NOMO-1 treated with dmso at 0.1 percent for 144 hours (cell line): ENCODE measurements around the gene GHRHR.
A peak's percentile ranks its signal among the peaks of the same experiment; 100 is the strongest.

Source experiments
- DNase-seq: peaks from one replicate; lab custom pipeline; 2025; ENCODE audit not compliant: unreplicated experiment; lab: John Stamatoyannopoulos, UW

The GHRHR gene

DNA sequence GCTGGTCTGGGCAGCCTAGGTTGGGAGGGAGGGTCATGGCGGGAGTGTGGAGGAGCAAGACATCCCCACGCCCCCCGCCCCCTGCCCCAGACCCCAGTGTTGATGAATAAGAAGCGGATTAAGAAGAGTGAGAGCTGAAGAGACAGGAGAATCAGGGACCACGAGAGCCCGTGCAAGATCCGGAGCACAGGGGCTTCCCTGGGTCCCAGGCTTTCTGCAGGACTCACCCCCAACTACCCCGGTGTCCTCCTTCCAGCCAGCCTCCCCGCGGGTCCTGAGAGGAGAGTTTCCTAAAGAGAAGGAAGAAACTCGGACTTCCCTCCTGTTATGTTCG lies 20.1 kb downstream of the GHRHR start:
- no peak for DNase-seq

DNA sequence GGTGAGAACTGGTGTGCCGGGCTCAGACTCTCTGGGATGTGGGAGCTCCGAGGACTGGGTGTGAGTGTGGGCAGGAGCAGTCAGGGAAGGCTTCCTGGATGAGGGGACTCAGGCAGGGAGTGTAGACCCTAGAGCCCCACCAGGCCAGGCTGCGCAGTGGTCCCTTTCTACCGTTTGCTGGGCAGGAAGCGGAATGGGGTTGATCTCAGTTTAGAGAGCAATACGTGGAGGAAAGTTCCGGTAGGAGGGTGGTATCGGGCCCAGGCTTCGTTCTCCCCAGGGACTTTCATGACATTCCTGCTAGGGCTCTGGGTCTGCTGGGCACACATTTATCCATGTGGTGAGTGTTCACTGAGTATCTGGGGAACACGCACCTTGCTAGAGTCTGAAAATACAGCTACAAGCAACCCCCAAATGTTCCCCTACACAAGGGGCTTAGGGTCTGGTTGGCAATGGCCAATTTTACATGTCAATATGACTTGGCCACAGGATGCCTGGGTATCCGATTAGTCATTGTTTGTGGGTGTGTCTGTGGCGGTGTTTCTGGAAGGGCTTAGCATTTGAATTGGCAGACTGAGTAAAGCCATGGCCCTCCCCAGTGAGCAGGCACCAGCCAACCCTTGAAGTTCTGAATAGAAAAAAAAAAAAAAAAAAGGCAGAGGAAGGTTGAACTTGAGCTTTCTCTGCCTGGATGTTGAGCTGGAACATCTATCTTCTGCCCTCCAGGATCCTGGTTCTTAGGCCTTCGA lies 20.8 kb downstream of the GHRHR start:
- DNase-seq, result no peak

DNA sequence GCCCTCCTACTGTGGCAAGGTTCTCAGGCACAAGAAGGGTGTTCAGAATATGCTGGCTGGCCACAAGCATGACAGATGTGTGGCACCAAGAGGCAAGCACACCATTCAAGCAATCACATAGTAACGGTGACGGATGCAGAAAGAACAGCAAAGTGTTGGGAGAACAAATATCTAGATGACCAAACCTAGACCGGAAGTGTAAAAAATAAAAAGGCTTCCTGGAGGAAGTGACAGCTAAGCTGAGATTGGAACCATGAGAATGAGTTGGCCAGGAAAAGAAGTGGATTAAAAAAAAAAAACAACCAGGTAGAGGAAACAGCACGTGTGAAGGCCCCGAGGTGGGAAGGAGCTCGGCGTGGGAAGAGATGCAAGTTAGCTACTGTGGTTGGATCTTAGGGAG lies 22.0 kb downstream of the GHRHR start:
- DNase-seq, result no peak

DNA sequence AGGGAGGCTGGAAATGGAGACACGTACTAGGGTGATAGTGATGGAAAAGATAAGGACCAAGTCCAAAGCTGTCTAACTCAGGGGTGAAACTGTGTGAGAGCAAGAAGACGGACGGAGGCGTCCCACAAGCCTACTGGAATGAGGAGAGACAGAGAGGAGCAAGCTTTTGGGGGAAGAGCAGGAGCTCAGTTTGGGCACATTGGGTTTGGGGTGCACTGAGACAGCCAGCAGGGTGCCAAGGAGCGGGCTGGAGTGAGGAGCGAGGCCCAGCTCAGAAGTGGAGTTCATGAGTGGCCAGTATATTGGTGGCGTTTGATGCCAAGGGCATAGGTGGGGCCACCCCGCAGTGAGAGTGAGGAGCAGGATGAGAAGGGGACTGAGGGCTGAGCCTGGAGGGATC lies 22.6 kb downstream of the GHRHR start:
- DNase-seq, result no peak

DNA sequence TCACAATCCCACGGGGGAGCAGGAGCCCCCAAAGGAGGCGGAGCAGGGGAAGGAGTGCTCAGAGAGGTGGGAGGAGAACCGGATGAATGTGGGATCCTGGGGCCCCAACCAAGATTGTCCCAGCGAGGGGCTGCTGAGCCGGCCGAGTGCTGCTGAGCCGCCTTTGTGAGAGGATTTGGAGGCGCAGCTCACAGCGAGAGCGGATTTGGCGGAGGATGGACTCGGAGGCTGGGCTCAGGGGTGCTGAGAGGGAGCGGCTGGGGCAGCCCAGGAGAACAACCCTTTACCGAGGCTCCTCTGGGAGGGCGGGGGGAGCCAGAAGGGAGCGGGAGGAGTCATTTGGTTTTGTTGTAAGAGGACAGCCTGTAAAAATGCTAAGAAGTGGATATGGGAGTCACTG lies 23.0 kb downstream of the GHRHR start:
- DNase-seq, result no peak

DNA sequence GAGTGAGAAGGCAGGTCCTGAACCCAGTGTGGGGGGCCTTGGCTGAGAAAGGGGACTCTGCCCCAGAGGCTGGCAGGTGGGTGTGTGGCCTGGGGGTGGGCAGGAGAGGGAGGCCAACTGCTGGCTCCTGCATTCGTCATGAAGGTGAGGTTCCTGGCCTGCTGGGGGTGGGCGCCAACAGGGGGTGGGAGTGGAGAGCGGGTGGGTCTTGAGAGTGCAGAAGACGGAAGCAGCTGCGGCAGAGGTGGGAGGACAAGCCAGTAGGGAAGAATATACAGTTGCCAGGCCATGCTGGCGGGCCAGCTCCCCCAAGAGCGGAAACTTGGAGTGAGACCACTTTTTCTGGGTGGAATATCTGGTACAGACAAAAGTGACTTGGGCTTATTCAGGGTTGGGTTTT lies 23.4 kb downstream of the GHRHR start:
- no peak for DNase-seq

DNA sequence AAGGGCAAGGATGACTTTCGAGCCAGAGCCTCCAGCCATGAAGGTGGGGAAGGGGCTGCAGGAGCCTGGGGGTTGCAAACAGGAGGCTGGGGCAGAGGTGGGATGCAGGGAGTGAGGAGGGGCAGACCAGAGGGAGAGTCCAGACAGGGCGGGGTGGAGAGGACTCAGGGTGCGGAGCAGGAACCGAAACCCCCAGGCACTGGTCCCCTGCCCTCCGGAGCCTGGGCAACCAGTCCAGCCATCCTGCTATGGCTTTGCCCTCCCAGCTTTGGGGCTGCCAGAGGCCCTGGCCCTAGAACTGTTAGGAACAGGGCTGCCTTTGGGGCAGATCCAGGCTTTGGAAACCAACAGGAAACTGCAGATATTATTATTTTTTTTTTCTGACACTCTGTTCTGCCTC lies 24.2 kb downstream of the GHRHR start:
- no peak for DNase-seq

DNA sequence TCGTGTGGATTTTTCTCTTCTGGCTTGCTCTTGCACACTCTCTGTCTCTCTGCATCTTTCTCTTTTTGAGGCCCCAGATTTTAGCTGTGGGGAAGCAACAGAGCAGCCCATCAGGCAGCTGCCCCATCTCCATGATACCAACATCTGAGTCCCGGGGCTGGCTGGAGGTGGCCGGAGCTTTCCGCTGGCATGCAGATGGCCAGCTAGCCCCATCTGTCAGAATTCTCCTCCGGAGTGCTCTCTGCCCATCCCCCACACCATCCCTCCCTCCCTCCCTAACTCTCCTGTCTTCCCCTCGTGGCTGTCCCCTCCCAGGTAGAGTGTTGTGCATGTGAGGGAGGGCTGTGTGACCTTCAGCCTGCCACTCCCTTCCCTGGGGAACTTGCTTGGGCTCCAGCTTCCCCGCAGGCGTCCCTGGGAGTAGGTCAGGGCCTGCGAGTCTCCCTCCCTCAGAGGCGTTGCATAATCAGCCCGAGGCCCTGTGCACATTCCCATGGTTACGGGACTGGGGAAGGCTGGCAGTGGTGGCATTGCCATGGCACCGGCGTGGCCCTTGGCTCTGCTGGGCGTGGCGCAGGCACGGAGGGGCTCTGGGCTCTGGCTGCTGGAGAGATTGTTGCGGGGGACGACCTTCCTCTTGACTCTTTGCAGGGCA lies 24.7 kb downstream of the GHRHR start:
- DNase-seq, result no peak

DNA sequence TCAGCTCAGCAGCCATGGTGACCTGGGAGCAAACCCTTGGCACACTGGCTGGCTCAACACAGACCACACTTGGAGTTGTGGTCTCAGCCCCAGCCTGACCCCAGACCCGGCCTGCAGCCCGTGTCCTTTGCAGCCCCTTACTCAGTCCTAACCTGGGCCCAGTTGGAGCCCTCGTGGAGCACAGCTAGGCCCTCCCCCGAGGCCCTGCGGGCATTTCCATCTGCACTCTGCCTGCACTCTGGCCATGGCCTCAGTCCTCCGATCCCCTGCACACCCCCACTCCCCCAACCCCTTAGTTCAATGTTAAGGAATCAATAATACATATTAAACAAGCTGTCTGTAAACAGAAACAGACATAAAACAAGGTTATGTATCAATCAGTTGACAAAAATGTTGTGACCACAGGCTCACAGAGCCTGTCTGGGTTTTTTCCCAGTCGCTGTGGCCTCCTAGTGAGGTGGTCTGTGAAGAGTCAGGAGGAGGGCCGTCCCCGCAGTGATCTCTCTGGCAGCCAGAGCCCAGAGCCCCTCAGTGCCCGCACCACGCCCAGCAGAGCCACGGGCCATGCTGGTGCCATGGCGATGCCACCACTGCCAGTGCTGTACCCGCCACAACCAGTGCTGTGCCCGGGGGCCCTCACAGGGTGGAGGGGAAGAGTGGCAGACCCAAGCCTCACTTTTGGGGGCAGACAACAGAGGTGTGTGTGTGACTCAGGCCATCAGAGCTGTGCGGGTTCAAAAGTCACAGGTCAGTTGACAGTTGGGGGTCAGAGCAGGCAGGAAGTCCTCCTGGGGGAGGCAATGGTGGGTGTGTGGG lies 25.5 kb downstream of the GHRHR start:
- DNase-seq, result no peak

DNA sequence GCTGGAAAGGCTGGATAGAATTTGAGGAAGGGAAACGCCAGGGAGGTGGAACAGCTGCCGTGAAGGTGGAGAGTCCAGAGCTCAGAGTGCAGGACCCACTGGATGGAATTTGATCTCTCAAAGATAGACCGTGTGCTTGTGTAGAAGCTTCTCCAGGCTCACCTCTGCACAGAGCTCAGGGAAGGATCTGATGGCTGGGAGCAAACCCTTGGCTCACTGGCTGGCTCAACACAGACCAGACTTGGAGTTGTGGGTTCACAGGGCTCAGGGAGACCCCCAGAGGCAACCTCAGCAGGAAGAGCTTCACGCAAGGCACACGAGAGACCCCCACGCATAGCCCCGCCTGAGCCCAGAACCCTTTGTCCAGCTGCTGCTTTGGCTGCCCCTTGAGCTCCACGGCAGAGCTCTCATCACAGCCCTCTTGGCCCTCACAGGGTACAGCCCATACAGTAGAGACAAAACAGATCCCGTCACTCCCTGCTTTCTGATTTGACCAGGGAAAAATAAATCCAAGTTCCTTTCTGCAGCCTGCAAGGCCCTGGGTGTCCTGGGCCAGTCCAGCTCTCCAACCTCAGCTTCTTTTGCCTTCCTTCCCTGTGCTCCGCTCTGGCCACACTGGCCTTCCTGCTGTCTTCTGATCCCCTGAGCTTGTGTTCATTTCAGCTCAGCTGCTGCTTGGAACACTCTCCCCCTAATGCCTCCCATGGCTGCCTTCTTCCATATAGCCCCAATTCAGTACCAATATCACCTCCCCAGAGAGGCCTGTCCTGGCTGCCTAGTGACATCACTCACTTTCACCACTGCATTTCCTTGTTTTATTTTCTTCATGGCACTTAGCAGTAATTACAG lies 26.3 kb downstream of the GHRHR start:
- DNase-seq, result no peak

DNA sequence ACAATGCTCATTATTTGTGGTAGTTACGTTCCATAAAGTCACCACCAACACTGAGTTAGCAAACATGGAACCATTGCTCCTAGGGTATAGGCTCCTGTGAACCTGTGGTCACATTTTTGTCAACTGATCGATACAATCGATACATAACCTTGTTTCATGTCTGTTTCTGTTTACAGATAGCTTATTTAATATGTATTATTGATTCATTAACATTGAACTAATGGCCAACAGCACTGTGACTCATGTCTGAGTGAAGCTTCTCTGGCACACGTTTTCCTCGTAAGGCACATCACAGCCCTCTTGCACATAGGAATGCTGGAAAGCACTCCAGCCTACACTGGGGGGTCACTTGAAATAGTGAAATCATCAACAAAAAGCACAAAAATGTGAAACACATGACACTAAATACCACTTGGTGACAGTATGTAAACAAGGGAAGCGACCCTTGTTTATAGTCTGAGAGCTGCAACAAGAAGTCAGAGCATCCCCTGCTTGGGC lies 27.0 kb downstream of the GHRHR start:
- no peak for DNase-seq

DNA sequence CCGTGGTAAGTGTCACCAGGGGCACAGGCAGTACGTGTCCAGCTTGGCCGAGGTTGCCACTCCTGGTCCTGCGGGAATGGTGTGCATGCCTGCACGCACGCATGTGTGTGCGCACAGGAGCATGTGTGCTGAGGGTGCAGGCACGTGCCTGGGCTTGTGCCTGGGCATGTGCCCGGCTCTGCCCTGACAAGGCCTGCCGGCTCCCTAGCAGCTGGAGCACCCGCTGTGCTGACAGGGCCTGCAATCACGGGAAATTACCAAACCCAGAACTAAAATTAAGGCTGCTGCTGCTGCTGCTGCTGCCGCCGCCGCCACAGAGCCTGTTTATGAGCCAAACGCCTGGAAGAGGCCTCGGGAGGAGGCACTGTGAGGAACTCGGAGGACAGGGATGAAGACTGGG lies 28.7 kb downstream of the GHRHR start:
- DNase-seq, result no peak

DNA sequence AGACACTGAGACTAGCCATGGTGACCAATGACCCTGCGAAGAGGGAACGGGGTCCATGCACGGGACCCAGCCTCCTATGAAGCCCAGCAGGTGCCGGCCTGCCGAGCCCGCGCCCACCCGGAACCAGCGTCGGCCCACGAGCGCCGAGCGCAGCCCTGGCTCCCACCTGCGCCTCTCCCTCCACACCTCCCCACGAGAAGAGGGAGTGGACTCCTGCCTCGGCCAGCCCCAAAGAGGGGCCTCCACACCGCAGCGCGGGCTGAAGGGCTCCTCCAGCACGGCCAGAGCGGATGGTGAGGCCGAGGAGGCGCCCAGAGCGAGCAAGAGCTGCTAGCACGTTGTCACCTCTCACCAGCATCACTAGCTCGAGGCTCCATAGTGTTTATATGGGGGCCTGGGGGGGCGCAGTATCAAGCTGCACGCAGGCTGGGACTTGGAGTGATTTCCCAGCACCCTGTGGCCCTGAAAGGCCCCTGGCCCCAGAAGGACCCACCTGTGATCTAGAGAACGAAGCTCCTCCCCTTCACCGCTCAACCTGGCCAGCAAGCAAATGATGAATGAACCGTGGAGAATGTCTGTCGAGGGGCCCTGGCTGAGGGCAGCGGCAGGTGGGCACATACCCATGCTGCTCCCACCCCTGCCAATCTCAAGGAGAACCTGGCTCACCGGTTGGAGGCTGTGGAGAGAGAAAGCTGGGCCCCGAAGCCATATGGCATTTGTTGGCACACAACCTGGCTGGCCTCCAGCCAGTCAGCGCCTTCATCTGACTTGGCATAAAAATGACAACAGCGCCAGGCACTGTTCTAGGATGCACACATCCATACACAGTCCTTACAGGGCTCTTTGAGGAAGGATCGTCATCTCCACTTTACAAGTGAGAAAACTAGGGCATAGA lies 30.7 kb downstream of the GHRHR start:
- no peak for DNase-seq

DNA sequence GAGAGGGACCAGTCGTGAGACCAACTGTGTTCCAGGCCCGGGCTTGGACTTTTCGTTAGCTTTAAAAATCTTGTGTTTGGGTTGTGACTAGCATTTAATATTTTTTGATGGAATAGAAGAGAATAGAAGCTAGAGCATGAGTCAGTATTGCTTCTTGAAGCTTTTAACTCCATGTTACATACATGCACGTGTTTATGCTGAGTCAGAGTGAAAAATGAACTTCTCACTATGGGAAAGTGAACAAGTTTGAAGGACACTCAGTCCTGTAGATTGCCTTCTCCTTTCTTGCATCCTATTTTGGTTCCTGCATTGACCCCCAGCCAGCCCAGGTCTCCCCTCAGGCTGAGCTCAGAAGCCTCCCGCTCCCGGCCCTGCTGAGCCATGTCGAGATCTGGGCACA lies 31.8 kb downstream of the GHRHR start:
- DNase-seq, result no peak

DNA sequence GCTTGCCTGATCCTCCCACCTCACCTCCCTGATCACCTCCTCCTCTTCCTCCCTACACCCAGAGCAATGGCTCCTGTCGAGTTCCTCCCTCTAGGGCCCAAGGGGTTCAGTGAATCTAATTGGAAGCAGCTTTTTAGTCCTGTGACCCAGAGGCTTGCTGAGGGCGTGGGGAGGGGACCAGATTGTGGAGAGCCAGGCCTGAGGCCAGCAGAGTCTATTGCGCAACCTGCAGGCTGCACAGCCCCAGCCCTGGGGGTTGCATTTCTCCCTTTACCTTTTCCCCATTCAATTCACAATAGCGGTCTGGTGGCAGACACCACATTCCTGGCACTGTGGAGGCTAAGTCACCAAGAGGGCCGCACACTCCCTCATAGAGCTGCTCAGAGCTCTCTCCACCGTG lies 32.5 kb downstream of the GHRHR start:
- no peak for DNase-seq

DNA sequence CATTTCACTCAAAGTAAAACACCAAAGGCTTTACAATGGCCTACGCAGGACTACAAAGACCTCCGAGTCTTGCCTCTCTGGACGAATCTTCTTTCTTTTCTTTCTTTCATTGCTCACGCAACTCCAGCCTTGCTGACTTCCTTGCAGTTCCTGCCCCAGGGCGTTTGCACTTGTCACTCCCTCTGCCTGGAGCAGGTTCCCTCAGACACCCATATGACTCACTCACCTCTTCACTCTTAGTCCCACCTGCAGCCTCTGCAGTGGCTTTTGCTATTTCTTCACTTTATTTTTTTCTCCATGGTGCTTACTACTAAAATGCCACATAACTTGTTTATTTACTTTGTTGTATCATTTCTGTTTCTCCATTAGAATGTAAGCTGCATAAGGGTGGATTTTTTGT lies 33.1 kb downstream of the GHRHR start:
- no peak for DNase-seq

DNA sequence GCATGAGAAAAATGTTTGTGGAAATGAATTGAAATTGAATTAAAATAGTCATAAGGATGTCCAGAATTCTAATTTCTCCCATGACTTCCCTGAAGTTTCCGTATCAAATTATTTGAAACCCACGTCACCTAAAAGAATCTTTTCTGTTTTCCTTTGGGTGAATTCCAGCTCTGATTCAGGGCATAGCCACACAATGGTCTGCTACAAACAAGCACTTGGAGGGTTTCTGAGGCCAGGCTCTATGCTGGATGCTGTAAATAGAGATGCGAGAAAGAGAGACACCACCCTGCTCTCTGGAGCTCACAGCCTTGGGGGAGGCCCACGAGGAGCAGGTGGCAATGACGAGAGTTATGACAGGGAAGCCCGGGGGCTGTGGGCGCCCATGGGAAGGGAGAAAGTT lies 33.6 kb downstream of the GHRHR start:
- no peak for DNase-seq

DNA sequence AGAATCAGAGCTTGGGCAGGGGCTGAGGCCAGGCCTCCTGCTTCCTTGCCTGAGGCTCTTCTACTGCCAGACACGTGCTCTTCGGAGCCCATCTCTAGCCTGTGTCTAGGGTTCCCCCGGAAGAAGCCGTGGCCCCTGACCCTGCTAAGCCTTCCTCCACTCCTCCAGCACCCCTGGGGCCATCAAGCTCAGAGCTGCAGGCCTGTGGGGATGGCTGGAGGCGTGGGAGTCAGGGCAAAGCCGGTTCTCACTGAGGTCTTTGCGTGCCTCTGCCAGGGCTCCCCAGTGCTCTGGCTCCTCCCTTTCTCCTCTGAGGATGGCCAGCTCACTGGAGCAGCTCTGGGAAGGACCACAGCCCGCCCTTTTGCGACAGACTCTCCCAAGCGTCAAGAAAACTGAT lies 34.4 kb downstream of the GHRHR start:
- no peak for DNase-seq

DNA sequence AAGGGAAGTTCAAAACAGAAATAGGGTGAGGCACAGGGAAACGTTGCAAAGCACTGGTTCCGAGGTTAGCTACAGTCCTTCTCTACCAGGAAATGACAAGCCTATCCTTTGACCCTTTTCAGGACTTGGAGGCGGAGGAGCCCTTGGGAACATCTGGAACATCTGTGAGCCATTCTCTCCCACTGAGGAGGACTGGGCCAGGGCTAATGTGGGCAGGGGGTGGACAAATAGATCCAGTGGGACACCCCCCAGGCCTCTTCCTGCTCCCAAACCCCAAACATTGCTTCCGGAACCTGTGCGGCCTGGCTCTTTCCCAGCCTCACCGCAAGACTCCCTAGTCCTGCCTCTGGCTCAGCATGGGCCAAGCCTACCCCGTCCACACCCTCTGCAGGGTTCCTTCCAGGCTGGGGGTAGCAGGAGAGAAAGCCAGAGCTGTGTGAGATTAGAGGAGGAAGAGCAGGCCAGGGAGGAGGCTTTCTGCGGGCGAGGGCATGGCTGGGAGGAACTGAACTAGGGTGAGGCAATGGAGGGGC lies 36.5 kb downstream of the GHRHR start:
- DNase-seq, result peak; percentile 24

DNA sequence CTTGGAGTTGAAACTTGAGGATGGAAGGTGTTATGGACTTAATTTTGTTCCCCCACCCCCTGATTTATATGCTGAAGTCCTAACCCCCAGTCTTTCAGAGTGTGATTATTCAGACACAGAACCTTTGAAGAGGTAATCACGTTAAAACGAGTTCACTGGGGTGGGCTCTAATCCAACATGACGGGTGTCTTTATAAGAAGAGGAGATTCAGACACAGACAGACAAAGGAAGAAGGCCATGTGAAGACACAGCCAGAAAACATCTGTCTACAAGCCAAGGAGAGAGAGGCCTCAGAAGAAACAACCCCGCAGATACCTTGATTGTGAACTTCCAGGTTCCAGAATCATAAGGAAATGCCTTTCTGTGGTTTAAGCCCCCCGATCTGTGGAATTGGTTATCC lies 37.0 kb downstream of the GHRHR start:
- no peak for DNase-seq
